Left lung (tissue), 10 donors: Measurements from ENCODE around the gene SIGLEC10. TPM values are rescaled to one million over a fixed set of nuclear protein-coding genes. Genes with fewer than 3 reads are reported as not detected.
"Not testable (repeated sequence)": the region's sequence is repeated elsewhere in the genome, so short reads cannot be mapped to it uniquely, and the experiment has no call there.

Experiments
- ATAC-seq: fragments of 200-7000 bp; cut with Tn5 transposase; one replicate; pipeline ENCODE4 v1.9.1; 2020; ENCODE audit warnings: moderate library complexity
- DNase-seq, 4 donors: peaks; one replicate each; pipeline ENCODE4 v3.0.0-alpha.2; 2013 to 2020
- H3K27ac ChIP-seq, 2 donors: fragments of 200-600 bp; sonication (generic) in 1 of 2; one replicate each; pipeline versions ENCODE4 v1.5.0 to v1.8.0; 2020 to 2021
- H3K27me3 ChIP-seq, 2 donors: fragments of 200-600 bp; sonication (generic) in 1 of 2; one replicate each; pipeline versions ENCODE4 v1.5.0 to v1.8.0; 2020 to 2021
- H3K36me3 ChIP-seq, 2 donors: fragments of 200-600 bp; sonication (generic) in 1 of 2; one replicate each; pipeline versions ENCODE4 v1.5.0 to v1.8.0; 2020 to 2021
- H3K4me1 ChIP-seq, 2 donors: fragments of 200-600 bp; one replicate each; pipeline ENCODE4 v1.8.0; 2021
- H3K4me3 ChIP-seq, 2 donors: fragments of 200-600 bp; sonication (generic) in 1 of 2; one replicate each; pipeline versions ENCODE4 v1.5.0 to v1.8.0; 2020 to 2021; ENCODE audit warnings: mild to moderate bottlenecking in 1 of 2
- H3K9me3 ChIP-seq, 2 donors: fragments of 200-600 bp; sonication (generic) in 1 of 2; one replicate each; pipeline versions ENCODE4 v1.5.0 to v1.8.0; 2020 to 2021
- intact Hi-C, 2 donors: fragments of 100-400 bp; cut with DNase I; formaldehyde crosslinking; loops; one replicate each; pipeline versions ENCODE4 v1.11.2 to v1.14.2; 2022
- polyA plus RNA-seq, 6 donors: library from polyadenylated mRNA; unstranded; fragments of 120-200 nt; gene quantifications; one replicate each; pipeline ENCODE4 v1.2.1, GENCODE V29; 2013; ENCODE audit not compliant: insufficient read length in 6 of 6
- total RNA-seq, 2 donors: library from RNA; stranded (reverse); fragmentation: NEBNext Ultra II Directional; extraction: Animal tissue kit (Norgen Biotek cat#: 25700); gene quantifications; one replicate each; pipeline ENCODE4 v1.2.1, GENCODE V29; 2021
- TF ChIP-seq, protein P1 (sequence below), 2 donors: fragments of 200-600 bp; sonication (generic) in 1 of 2; IDR thresholded peaks; one replicate each; pipeline versions ENCODE4 v1.5.0 to v1.8.0; 2021; ENCODE audit warnings: antibody characterized with exemption in 2 of 2
- donor health status: DM: no; HTN: yes; CAD: no.
- donor health status: DM: no; HTN: no; CAD: no.

Gene SIGLEC10
- total and polyA plus RNA-seq, 8 donors = 1.3 to 119 (median 1.7) TPM

GRCh38 chr19:51421229-51422052 is 4.0 kb upstream of the SIGLEC10 start:
- H3K4me1 ChIP-seq = peaks cover 0 to 48% of the 10 kb centered on the region in 2 donors
- peak overlapping the region in 1 of 2 donors; percentile 20 for H3K4me3 ChIP-seq
- intact Hi-C loops = no loop called here
- no peaks in the 10 kb centered on the region for H3K36me3 ChIP-seq
- H3K9me3 ChIP-seq = no peaks in the 10 kb centered on the region
- DNase-seq (no peak), ATAC-seq (no peak)
- TF ChIP-seq, protein P1, sequence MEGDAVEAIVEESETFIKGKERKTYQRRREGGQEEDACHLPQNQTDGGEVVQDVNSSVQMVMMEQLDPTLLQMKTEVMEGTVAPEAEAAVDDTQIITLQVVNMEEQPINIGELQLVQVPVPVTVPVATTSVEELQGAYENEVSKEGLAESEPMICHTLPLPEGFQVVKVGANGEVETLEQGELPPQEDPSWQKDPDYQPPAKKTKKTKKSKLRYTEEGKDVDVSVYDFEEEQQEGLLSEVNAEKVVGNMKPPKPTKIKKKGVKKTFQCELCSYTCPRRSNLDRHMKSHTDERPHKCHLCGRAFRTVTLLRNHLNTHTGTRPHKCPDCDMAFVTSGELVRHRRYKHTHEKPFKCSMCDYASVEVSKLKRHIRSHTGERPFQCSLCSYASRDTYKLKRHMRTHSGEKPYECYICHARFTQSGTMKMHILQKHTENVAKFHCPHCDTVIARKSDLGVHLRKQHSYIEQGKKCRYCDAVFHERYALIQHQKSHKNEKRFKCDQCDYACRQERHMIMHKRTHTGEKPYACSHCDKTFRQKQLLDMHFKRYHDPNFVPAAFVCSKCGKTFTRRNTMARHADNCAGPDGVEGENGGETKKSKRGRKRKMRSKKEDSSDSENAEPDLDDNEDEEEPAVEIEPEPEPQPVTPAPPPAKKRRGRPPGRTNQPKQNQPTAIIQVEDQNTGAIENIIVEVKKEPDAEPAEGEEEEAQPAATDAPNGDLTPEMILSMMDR (IDR thresholded peaks at IDR 0.05) = no peak
- peaks cover 0 to 60% of the 10 kb centered on the region in 2 donors for H3K27me3 ChIP-seq
- no peak overlapping the region for H3K27ac ChIP-seq

GRCh38 chr19:51420511-51420910 is 3.1 kb upstream of the SIGLEC10 start:
- intact Hi-C loops, H3K4me3 ChIP-seq: not testable (repeated sequence)

DNA sequence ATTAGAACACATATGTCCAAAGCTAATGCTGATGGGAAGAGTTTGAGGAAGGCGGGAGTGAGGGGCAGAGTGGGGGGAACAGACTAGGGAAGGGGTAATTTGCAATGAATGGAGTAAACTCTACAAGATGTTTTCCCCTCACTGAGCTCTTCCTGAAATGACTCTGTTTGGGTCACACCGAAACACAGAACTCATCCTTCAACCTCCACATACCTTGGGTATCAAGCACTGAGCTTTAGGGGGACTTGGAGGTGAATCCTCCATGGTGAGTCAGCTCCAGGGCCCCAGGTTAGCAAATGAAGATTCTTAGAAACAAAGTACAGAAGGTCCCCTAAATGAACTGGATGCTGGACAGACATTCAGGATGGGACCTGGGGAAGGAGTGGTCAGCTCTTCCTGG is 1.3 kb upstream of the SIGLEC10 start:
- H3K4me1 ChIP-seq = peaks cover 0 to 69% of the 10 kb centered on the region in 2 donors
- DNase-seq (no peak), ATAC-seq (no peak)
- no peak overlapping the region for H3K27ac ChIP-seq
- no peak overlapping the region for H3K4me3 ChIP-seq
- H3K9me3 ChIP-seq = no peaks in the 10 kb centered on the region
- H3K36me3 ChIP-seq = peaks cover 0 to 18% of the 10 kb centered on the region in 2 donors
- H3K27me3 ChIP-seq = peaks cover 0 to 65% of the 10 kb centered on the region in 2 donors
- TF ChIP-seq, protein P1 (IDR thresholded peaks at IDR 0.05) = no peak
- intact Hi-C loops = no loop called here

More at GRCh38 chr19:51420511-51420910, 3.1 kb upstream of the SIGLEC10 start:
- not testable (repeated sequence) for H3K36me3 ChIP-seq, H3K27ac ChIP-seq, H3K9me3 ChIP-seq, ATAC-seq, DNase-seq
- Histone ChIP-seq H3K27me3 (peaks cover 0 to 61% of the 10 kb centered on the region in 2 donors), H3K4me1 (peaks cover 0 to 58% of the 10 kb centered on the region in 2 donors)

GRCh38 chr19:51417810-51418157 is 342 bp upstream of the SIGLEC10 start:
- peak; percentile 5 for ATAC-seq
- no peak for DNase-seq
- Histone ChIP-seq H3K4me1 (peaks cover 0 to 69% of the 10 kb centered on the region in 2 donors), H3K4me3 (peak overlapping the region in 1 of 2 donors; percentile 48), H3K27me3 (peaks cover 0 to 59% of the 10 kb centered on the region in 2 donors), H3K27ac (peak overlapping the region; percentile 33 to 94), H3K9me3 (no peaks in the 10 kb centered on the region), H3K36me3 (peaks cover 0 to 23% of the 10 kb centered on the region in 2 donors)
- TF ChIP-seq, protein P1 (IDR thresholded peaks at IDR 0.05) = no peak
- intact Hi-C loops = no loop called here

- Histone ChIP-seq H3K4me1 (peaks cover 0 to 62% of the 10 kb centered on the region in 2 donors), H3K4me3 (peak overlapping the region in 1 of 2 donors; percentile 48), H3K27ac (peak overlapping the region in 1 of 2 donors; percentile 94), H3K36me3 (peaks cover 0 to 23% of the 10 kb centered on the region in 2 donors), H3K27me3 (peaks cover 0 to 55% of the 10 kb centered on the region in 2 donors)
- intact Hi-C loops, H3K9me3 ChIP-seq, ATAC-seq, DNase-seq: not testable (repeated sequence)
Measured at GRCh38 chr19:51416422-51416821, 1.0 kb downstream of the SIGLEC10 start.

- Histone ChIP-seq H3K4me1 (peaks cover 0 to 57% of the 10 kb centered on the region in 2 donors), H3K4me3 (peak overlapping the region in 1 of 2 donors; percentile 48), H3K9me3 (no peaks in the 10 kb centered on the region), H3K27me3 (peaks cover 0 to 42% of the 10 kb centered on the region in 2 donors), H3K36me3 (peaks cover 0 to 29% of the 10 kb centered on the region in 2 donors), H3K27ac (no peak overlapping the region)
- TF ChIP-seq, protein P1 (IDR thresholded peaks at IDR 0.05) = no peak
- intact Hi-C loops = no loop called here
- no peak for ATAC-seq
- no peak for DNase-seq
Measured at GRCh38 chr19:51415187-51415586, 2.3 kb downstream of the SIGLEC10 start.
